HG03097 (cell line): ENCODE data around the gene WDR31.

Experiments used
- ATAC-seq: cut with Tn5 transposase; IDR thresholded peaks from one replicate; pipeline ENCODE4 v1.9.1; 2021; ENCODE audit not compliant: unreplicated experiment, low FRiP score

WDR31 gene

DNA sequence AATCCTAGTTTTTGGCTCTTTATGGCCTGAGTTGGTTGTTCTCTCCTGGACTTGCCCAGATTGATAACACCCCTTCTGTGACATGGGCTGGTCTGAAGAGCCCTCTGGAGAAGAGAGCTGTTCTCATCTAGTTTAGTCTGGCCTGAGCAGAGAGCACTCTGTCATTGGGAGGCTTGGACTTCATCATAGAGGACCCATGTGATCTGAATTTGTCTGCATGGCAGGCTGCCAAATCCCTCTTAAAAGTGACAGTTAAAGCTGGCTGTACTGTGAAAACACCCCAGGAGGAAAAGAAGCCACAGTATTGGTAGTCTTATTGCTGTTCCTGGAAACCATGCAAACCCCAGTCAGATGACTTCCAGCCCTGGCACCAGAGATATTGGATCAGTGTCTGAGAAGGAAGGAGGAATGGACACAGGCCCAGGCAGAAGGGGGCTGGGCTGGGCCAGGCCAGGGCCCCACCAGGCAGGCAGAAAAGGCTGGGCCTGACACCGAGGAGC, 3.7 kb upstream of the WDR31 start:
- ATAC-seq = no peak

DNA sequence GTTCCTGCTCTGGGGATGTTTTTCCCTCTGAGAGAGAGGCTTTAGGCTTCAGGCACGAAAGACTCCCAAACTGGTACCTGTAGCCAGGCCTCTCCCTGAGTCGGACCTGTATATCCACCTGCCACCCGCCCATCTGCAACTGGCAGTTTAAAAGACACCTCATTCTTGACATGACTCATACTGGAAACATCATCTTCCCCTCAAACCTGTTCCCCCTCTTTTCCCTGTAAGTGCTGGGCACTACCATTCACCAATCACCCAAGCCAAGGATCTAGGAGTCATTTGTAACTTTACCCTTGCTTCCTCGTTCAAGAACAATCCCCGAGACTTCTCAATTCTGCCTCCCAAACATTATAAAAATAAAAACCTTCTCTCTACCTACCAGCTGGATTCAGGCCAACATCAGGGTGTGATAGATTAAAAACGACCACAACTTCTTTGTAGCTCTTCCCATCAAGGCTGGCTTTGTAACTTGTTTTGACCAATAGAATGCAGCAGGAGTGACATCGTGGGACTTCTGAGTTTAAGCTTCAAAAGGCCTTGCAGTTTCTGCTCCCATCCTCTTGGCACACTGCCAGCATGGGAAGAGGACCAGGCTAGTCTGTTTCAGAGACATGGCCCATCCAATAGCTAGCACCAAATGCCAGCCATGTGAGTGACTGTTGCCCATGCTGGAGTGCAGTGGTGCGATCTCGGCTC, 1.8 kb upstream of the WDR31 start:
- ATAC-seq = no peak

DNA sequence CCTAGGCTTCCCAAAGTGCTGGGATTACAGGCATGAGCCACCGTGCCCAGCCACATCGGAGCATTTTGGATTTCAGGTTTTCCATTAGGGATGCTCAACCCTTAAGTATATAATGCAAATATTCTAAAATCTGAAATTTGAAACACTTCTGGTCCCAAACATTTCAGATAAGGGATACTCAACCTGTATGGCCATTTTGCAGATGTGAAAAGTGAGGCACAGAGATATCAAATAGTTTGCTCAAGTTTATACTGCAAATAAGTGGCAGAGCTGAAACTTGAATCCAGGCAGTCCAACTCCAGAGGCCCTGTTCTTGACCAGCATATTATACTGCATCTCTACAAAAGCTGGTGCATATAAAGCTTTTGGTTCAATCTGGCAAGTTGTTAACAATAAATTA, 2.4 kb downstream of the WDR31 start:
- no peak for ATAC-seq

DNA sequence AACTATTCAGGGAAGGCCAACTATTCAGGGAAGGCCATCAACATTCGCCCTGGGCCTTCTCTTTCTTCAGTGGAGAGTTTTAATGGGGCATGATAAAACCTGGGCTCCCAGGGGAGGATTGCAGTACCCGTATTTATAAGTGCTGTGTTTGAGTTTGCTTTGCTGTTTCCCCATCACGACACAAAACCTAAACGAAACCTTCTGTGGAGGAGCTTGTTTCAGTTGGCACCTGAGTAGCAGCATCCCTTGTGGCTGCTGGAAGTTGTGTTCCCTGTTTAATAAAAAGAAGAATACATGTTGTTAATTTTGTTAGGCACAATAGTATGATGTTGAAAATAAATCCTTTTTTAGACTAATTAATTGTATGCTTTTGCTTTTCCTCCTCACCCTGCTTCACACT, 8.3 kb downstream of the WDR31 start:
- ATAC-seq = no peak

DNA sequence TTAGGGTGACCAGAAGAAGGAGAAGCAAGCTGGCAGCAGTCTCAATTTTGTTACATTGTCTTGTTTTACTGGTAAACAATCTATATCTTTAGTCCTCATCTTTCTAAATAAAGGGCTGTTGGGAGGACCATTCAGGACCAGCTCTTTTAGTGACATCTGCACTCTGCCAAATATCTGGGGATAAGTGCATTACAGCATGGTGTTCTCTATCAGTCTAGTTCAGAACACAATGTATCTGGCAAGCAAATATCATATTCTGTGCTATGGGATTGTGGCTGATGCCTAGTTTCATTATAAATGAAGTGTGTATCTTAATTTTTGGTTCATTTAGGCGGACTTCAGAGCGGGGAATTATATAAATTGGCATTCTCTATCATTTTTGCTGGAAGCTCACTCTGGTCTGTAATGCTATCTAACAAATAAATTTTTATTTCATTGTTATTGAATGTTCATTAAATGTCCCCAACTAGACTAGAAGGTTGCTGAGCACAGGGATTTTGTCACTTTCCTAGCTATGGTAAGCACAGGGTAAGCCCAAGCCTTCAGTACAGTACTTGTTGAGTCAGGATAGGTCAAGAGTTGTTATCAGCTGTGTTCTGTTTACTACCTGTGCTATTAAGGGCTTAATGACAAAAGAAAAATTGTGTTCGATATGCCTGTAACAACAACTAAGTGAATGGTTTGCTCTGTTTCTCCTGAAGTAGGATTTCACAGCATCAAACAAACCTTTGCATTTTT, 11.9 kb downstream of the WDR31 start:
- no peak for ATAC-seq

DNA sequence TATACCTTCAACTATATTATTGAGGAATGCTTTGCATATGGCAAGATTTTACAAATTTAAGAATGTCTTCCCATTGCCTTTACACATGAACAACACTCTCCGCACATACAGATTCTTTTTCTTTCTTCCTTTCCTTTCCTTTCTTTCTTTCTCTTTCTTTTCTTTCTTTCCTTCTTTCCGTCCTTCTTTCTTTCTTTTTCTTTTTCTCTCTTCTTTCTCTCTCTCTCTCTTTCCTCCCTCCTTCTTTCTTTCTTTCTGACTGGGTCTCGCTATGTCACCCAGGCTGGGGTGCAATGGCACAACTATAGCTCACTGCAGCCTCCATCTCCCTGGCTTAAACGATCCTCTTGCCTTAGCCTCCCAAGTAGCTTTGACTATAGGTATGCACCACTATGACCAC, 13.8 kb downstream of the WDR31 start:
- ATAC-seq = no peak

DNA sequence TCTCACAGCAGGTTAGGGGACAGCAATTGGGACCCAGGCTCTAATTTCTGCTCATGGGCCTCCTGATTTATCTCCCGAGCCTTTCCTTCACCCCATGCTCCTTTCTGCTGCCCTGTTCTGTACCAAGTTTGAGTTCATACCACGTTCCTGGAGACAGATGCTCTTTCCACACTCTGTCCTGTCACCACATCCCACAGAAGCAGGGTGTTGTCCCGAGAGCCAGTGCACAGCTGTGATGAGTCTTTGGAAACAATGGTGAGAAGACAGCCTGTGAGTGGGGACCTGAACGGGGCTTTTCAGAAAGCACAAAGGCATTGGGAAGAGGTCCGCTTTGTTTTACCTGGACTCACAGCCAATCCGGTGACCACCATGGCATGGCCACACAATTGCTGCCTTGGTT, 17.4 kb downstream of the WDR31 start:
- ATAC-seq = no peak

DNA sequence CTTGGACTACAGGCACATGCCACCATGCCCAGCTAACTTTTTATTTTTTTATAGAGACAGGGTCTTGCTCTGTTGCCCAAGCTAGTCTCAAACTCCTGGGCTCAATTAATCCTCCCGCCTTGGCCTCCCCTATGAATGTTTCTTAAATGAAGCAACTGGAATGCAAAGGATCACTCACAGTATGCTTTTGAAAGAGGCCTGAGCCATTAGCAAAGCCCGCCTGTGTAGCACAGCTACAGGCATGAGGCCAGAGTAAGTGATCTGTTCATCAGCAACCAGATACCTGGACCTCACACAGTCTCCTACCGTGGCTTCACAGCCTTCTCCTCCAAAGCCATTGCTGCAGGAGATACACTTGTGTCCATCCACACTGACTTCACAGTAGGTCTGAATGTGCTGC, 20.0 kb downstream of the WDR31 start:
- no peak for ATAC-seq

DNA sequence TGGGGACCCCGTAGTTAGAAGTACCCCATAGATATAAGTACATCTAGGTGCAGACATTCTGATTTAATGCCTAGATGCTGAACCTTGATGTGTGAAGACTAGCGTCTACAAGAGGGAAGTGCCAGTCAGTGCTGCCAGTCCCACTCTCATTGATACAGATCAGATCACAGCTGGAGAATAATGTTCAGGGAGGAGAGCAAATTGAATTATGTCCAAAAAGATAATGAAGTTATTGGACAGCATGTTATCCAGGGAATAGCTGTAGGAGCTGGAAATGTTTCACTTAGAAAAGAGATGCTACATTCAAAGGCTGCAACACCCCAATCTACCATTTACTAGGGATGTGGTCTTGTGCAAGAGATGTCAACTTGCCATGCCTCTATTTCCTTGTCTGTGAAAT, 21.0 kb downstream of the WDR31 start:
- ATAC-seq = no peak

DNA sequence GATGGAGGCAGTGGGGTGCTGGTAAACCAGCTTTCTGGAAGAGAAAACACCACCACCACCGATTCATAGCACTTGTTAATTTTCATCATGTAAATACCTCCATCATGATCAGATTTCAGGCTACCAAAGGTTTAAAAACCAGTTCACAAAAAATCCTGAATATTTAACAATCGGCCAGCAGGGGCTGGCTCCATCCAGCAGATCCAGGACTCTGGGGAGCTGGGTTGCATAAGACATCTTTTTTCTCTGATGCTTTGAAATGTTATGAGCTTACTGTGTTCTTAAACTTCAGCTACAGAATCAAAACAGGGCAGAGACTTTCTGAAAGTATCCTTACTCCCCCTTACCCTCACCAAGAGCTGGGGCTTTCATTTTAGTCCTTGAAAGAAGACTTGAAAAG, 22.3 kb downstream of the WDR31 start:
- no peak for ATAC-seq

DNA sequence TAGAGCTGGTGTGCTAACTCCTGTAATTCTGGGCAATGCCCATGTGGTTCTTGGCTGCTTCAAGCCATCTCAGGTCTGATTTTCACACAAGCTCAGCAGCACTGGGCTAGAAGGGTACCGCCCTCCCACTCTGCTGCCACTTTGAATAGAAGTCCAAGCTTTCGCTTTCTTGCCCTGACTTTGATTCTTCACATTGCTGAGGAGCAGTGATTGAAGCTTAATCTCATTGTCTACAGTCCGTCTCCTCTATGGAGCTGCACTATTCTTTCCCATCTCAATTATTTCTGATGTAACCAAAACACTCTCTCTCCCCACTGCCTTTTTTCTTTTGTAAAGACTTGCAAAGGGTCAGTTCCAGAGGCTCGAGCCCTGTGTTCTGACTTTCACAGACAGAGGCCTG, 24.0 kb downstream of the WDR31 start:
- no peak for ATAC-seq

DNA sequence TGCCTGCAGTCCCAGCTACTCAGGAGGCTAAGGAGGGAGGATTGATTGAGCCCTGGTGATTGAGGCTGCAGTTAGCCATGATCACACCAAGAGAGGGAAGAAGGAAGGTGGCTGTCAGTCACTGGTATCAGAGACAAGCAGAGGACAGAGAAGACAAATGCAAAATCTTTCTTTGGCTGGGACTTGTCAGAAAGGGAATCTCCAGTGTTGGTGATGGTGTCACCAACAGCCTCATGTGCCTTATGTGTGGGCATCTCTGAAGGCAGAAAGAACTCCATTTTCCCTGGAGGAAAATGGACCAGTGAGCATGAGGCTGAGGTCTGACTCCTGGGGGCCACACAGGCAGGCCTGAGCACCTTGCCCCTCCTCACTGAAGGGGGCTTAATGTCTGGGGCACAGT, 24.8 kb downstream of the WDR31 start:
- ATAC-seq = no peak

DNA sequence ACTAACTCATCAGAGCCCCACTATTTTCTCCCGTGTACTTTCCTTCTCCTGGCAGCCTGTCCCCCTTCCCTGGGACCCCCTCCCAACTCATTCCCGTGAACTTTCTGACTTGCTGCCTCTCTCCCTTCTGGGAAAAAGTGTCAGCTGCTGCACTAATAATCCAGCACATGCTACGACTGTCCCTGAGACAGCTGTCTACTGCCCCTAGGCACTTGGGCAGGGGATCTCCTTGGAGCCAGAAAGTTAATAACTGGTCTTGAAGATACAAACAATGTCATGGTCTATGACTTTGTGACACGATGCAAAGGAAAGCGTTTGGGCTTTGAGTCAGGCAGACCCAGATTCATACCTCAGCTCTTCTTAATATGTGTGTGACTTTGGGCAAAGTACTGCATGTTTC, 26.8 kb downstream of the WDR31 start:
- ATAC-seq = no peak

DNA sequence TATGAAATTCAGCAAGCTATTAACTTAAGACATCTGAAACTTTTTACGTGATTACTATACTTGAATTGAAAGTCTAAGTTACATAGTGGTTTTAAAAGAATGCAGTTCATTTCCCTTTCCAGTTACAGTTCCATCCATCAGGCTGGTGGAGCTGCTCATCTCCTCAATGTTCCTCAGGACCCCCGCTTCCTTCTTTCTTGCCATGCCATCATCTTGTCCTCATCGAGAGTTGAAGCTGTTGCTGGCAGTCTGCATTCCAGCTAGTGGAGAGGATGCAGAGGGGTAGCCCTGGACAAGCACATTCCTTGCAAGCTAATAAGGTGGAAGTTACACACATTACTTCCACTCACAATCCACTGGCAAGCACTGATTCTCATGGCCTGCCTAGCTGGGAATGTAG, 28.1 kb downstream of the WDR31 start:
- ATAC-seq = no peak

DNA sequence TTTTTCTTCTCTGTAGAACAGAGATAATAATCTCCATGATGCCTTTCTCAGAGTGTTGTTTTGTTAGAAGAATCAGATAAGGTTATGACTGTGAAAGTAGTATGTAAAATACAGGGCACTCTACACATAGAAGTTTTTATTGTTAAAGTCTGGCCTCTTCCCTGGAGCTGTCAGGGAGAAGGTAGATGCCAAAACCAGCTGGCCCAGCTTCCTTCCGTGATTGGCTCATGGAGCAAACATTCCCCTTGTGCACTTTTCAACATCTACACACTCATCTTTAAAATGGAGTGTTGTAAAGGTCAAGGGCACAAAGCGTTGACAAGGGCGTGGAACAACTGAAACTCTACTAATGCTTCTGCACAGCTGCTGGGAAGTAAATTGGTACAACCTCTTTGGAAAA, 29.5 kb downstream of the WDR31 start:
- ATAC-seq = no peak

DNA sequence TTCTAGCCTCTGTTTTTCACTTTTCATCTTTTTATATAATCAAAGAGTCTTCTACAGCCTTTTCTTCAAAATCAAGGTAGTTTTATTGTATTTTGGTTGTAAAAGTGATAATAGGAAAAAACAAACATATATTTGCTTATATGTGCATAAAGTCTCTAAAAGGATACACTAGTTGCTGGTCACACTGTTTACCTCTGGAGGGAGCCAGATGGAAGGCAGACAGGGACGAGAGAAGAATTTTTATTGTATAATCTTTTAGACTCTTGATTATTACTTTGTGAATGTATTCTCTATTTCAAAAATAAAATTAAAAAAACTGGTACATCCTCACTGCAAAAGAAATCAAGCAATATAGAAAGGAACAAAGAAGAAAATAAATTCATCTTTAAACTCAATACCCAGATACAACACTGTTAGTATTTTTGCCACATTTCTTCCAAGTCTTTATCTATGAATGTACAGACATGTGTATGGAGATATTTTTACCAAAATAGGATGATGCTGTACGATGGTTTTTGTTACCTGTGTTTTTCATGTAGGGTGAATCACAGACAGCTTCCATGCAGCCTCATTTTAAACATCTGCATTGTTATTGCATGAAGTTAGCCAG, 30.8 kb downstream of the WDR31 start:
- ATAC-seq = no peak

DNA sequence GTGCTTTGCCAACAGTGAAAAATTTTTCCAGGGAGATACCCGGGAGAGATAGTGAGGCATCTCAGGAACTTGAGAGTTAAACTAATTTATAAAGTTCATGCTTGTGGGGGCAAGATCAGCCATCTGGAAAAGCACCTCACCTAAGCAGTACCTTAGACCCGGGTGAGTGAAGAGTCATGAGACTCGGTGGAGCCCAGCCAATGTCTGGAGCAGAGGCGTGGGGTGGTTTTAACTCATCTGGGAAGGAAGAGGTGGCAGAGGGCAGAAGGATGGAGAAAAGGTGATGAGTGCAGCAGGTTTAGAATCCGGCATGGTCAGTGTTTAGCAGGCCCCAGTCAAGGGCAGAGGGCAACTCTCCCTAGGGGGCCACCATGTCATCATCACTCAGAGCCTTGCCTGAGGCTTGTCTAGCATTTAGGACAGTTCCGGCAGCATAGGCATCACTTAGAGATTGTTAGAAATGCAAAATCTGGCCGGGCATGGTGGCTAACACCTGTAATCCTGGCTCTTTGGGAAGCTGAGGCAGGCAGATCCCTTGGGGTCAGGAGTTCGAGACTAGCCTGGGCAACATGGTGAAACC, 32.6 kb downstream of the WDR31 start:
- no peak for ATAC-seq

DNA sequence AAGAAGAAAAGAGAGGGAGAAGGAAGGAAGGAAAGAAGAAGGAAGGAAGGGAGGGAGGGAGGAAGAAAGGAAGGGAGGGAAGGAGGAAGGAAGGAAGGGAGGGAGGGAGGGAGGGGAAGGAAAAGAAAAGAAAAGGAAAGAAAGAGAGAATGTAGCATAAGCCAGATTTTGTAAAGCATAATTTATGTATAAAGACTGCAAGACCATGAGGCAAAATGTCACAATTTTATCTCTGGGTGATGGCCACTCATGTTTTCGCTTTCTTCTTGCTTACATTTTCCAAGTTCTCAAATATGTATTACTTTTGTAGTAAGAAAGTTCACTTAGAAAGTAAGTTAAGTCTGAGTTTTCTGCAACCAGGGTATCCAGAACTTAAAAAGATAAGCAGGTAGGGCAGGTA, 33.5 kb downstream of the WDR31 start:
- no peak for ATAC-seq

DNA sequence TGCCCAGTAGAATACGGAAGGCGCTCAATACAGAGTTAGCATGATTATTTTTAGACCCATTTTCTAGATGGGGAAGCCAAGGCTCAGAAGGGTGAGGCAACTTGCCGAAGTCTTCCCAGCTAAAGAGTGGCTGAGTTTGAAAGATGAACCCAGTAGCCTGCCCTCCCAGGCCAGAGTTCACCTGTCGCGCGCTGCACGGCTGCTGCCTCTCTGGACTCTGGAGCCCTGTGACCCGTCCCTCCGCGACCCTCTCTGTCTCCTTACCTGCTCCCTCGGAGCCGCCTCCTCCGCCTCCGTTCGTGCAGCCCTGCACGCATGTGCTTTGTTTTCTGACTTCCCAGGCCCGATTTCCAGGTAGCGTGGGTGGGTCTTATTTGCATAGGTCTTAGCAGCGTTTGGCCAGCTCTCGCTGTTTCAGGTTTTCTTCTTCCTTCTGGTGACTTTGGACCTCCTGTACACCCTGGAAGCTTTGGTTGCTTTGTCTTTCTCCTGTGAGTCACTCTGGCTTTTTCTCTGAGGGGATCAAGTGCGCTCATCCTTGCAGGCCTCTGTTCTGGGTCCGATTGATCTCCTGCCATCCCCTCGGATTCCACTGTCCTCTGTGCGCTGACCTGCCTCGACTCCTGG, 37.2 kb downstream of the WDR31 start, which contains the start of gene RNF183:
Gene RNF183 (minus strand): TSS at position 585 of the 627 bp plus-strand sequence. CDS start 5,192 bp downstream, outside the sequence.
- ATAC-seq = no peak

DNA sequence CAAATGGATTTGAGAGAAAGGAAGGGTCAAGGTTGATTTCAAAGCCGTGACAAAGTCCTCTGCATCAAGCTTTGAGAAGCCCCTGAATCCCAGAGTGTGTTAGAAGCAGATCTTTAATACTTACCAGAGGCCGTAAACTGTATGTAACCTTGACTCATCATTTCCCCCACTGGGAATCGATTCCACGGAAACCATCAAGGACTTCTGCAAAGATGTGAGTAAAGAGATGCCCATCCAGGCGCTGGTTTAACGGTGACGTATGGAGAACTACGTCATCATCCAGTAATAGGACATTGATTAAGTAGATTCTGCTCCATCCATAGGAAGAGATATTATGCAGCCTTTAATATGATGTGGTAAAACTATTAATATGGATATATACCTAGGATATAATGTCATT, 38.5 kb downstream of the WDR31 start:
- no peak for ATAC-seq

DNA sequence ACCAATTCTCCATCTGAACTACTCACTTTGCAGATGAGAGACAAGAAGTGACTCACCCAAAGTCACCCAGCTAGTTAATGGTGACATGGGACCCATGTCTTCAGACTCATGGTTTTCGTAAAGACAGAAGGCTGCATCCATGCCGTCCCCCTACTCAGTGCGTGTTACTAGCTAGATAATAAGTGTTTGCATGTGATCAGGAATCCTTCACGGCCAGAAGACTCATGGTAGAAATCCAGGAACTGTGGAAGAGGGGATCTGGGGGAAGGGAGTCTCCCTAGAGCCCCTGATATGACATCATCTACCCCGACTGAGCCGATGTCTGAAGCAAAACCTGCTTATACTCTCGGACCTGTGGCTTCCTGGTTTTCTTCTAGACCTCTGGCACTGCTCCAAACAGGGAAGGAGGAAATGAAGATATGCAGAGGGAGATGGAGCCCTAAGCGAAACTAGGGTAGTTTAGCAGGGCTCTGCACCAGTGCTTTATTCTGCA, 40.2 kb downstream of the WDR31 start:
- ATAC-seq = no peak
